IMR-90 (cell line): Measurements from ENCODE around the gene ANKRD35. TPM values are rescaled to one million over a fixed set of nuclear protein-coding genes. Genes with fewer than 3 reads are reported as not detected.

ENCODE experiments used
- ATAC-seq: fragments of 200-7000 bp; cut with Tn5 transposase; 2 replicates; pipeline ENCODE4 v1.9.1; 2020; ENCODE audit warnings: low read depth, mild to moderate bottlenecking, moderate library complexity
- BruUV-seq: library from RNA; stranded (reverse); fragments of 400-500 nt; replicated peaks from 2 replicates; lab custom pipeline; 2021; lab: Mats Ljungman, UMichigan
- CTCF ChIA-PET: fragments of 300-600 bp; formaldehyde crosslinking; extraction: SDS; loops from one replicate; lab custom pipeline; 2021; ENCODE audit warnings: antibody characterized with exemption; lab: Yijun Ruan, JAX
- POLR2A ChIA-PET: fragments of 300-600 bp; sonication (Branson Sonifier 250); formaldehyde crosslinking; loops from one replicate; lab custom pipeline; 2022; ENCODE audit warnings: antibody characterized with exemption; ENCODE audit not compliant: unreplicated experiment; lab: Charles Lee
- DNase-seq: peaks from one replicate; pipeline ENCODE4 v3.0.0; 2013
- H2AFZ ChIP-seq: replicated peaks from 2 replicates; pipeline ENCODE3; 2013; ENCODE audit warnings: low read length, mild to moderate bottlenecking; ENCODE audit not compliant: poor library complexity
- H2AK5ac ChIP-seq: 2 replicates; pipeline ENCODE4 v1.6.1; 2013; ENCODE audit warnings: low read depth, low read length, inconsistent platforms
- H2AK9ac ChIP-seq: replicated peaks from 2 replicates; pipeline ENCODE3; 2013; ENCODE audit warnings: mild to moderate bottlenecking, low read depth, low read length, moderate library complexity; ENCODE audit not compliant: poor library complexity
- H2BK120ac ChIP-seq: 2 replicates; pipeline ENCODE4 v1.6.1; 2013; ENCODE audit warnings: low read depth, low read length, inconsistent platforms
- H2BK15ac ChIP-seq: 3 replicates; pipeline ENCODE4 v1.6.1; 2013; ENCODE audit warnings: low read depth, low read length, inconsistent platforms
- H2BK20ac ChIP-seq: 2 replicates; pipeline ENCODE4 v1.6.1; 2013; ENCODE audit warnings: low read depth, mild to moderate bottlenecking, inconsistent platforms, low read length, moderate library complexity
- H2BK5ac ChIP-seq: 2 replicates; pipeline ENCODE4 v1.6.1; 2013; ENCODE audit warnings: mild to moderate bottlenecking, low read depth, low read length, inconsistent platforms; ENCODE audit not compliant: poor library complexity, severe bottlenecking
- H3K14ac ChIP-seq: replicated peaks from 2 replicates; pipeline ENCODE4 v1.6.1; 2013; ENCODE audit warnings: low read depth, low read length, inconsistent platforms
- H3K18ac ChIP-seq: 2 replicates; pipeline ENCODE4 v1.6.1; 2013; ENCODE audit warnings: low read depth, low read length, control low read depth
- H3K23ac ChIP-seq: 2 replicates; pipeline ENCODE4 v1.6.1; 2013; ENCODE audit warnings: low read depth, low read length, inconsistent platforms
- H3K27ac ChIP-seq: 2 replicates; pipeline ENCODE4 v1.5.1; 2013; ENCODE audit warnings: mild to moderate bottlenecking, control low read depth, low read length; ENCODE audit not compliant: insufficient read depth
- H3K27me3 ChIP-seq: 2 replicates; pipeline ENCODE4 v1.6.1; 2013; ENCODE audit warnings: low read length; ENCODE audit not compliant: control insufficient read depth, insufficient read depth
- H3K36me3 ChIP-seq: 2 replicates; pipeline ENCODE4 v1.6.1; 2013; ENCODE audit warnings: low read length, mixed read lengths; ENCODE audit not compliant: control insufficient read depth, insufficient read depth
- H3K4ac ChIP-seq: 2 replicates; pipeline ENCODE4 v1.6.1; 2013; ENCODE audit warnings: low read depth, low read length, inconsistent platforms
- H3K4me1 ChIP-seq: 2 replicates; pipeline ENCODE4 v1.6.1; 2013; ENCODE audit warnings: low read length, mixed read lengths; ENCODE audit not compliant: control insufficient read depth, insufficient read depth
- H3K4me2 ChIP-seq: 2 replicates; pipeline ENCODE4 v1.6.1; 2013; ENCODE audit warnings: low read depth, mild to moderate bottlenecking, control low read depth, low read length, moderate library complexity
- H3K4me3 ChIP-seq: 2 replicates; pipeline ENCODE4 v1.5.1; 2013; ENCODE audit warnings: low read depth, mild to moderate bottlenecking, control low read depth, low read length, moderate library complexity; ENCODE audit not compliant: insufficient read depth
- H3K56ac ChIP-seq: 2 replicates; pipeline ENCODE4 v1.6.1; 2013; ENCODE audit warnings: low read length, inconsistent platforms; ENCODE audit not compliant: insufficient read depth; ENCODE audit errors: extremely low read depth
- H3K79me1 ChIP-seq, 2 experiments: 2 replicates each; pipeline ENCODE4 v1.6.1; 2013; ENCODE audit warnings: low read length in 2 of 2, inconsistent platforms in 1 of 2, low read depth in 1 of 2
- H3K9ac ChIP-seq: 2 replicates; pipeline ENCODE4 v1.6.1; 2013; ENCODE audit warnings: low read depth, low read length, control low read depth
- H3K9me1 ChIP-seq: 2 replicates; pipeline ENCODE4 v1.6.1; 2013; ENCODE audit warnings: low read length, inconsistent platforms; ENCODE audit not compliant: insufficient read depth
- H3K9me3 ChIP-seq: 2 replicates; pipeline ENCODE4 v1.6.1; 2013; ENCODE audit warnings: low read length; ENCODE audit not compliant: control insufficient read depth, insufficient read depth
- H4K20me1 ChIP-seq: 2 replicates; pipeline ENCODE4 v1.6.1; 2013; ENCODE audit warnings: low read length, inconsistent platforms; ENCODE audit not compliant: insufficient read depth
- H4K5ac ChIP-seq: 2 replicates; pipeline ENCODE4 v1.6.1; 2013; ENCODE audit warnings: mild to moderate bottlenecking, low read depth, low read length, control low read depth
- H4K8ac ChIP-seq, 2 experiments: 2 replicates each; pipeline ENCODE4 v1.6.1; 2013; ENCODE audit warnings: low read depth in 2 of 2, low read length in 2 of 2, control low read depth in 1 of 2, inconsistent platforms in 1 of 2
- H4K91ac ChIP-seq: 2 replicates; pipeline ENCODE4 v1.6.1; 2013; ENCODE audit warnings: low read depth, low read length, inconsistent platforms; ENCODE audit not compliant: insufficient read depth
- BHLHE40 ChIP-seq: fragments of 150-350 bp; IDR thresholded peaks from 2 replicates; pipeline ENCODE4 v1.6.1; 2016; ENCODE audit warnings: mild to moderate bottlenecking, low read depth, low read length
- CEBPB ChIP-seq: IDR thresholded peaks from 2 replicates; pipeline ENCODE4 v1.6.1; 2012; ENCODE audit warnings: low read depth, low read length, improper control_type of control experiment
- CHD1 ChIP-seq: IDR thresholded peaks from 2 replicates; pipeline ENCODE4 v1.6.1; 2012; ENCODE audit warnings: low read depth, low read length, improper control_type of control experiment
- CTCF ChIP-seq: conservative IDR thresholded peaks from 2 replicates; pipeline ENCODE4 v1.5.1; 2012; ENCODE audit warnings: mild to moderate bottlenecking, low read depth, low read length, improper control_type of control experiment
- FOS ChIP-seq: fragments of 150-350 bp; IDR thresholded peaks from 2 replicates; pipeline ENCODE4 v1.6.1; 2016; ENCODE audit warnings: low read depth, low read length
- MAFK ChIP-seq: IDR thresholded peaks from 2 replicates; pipeline ENCODE4 v1.6.1; 2012; ENCODE audit warnings: low read depth, low read length, improper control_type of control experiment
- MXI1 ChIP-seq: IDR thresholded peaks from 2 replicates; pipeline ENCODE4 v1.6.1; 2012; ENCODE audit warnings: low read depth, mild to moderate bottlenecking, low read length, moderate library complexity, borderline replicate concordance
- POLR2A ChIP-seq: IDR thresholded peaks from 2 replicates; pipeline ENCODE4 v1.6.1; 2012; ENCODE audit warnings: mild to moderate bottlenecking, low read depth, low read length
- RAD21 ChIP-seq: IDR thresholded peaks from 2 replicates; pipeline ENCODE4 v1.6.1; 2012; ENCODE audit warnings: low read length, improper control_type of control experiment
- RFX5 ChIP-seq: IDR thresholded peaks from 2 replicates; pipeline ENCODE4 v1.8.0; 2012; ENCODE audit warnings: low read depth, mild to moderate bottlenecking, low read length, moderate library complexity
- SMC3 ChIP-seq: fragments of 150-350 bp; IDR thresholded peaks from 2 replicates; pipeline ENCODE4 v1.6.1; 2016; ENCODE audit warnings: low read depth, mild to moderate bottlenecking, antibody characterized with exemption, low read length, moderate library complexity
- WGBS, 2 experiments: methylation state at CpG; one replicate each; pipeline versions ENCODE4 v1.1.5 to v1.1.7; 2013; ENCODE audit warnings: missing lambda C conversion rate in 2 of 2; ENCODE audit not compliant: insufficient read length in 1 of 2; ENCODE audit errors: extremely low coverage in 2 of 2; 5-methylcytosine and 5-hydroxymethylcytosine counted together
- dilution Hi-C: fragments of 300-500 bp; cut with HindIII; formaldehyde crosslinking; loops from one replicate; pipeline ENCODE4 v1.14.3; 2018; ENCODE audit warnings: low sequenced_read_pairs; ENCODE audit not compliant: unreplicated experiment
- in situ Hi-C: fragments of 300-500 bp; cut with MboI; formaldehyde crosslinking; loops from 3 replicates; pipeline ENCODE4 v1.14.3; 2019; ENCODE audit warnings: low sequenced_read_pairs, inconsistent platforms, mixed read lengths
- intact Hi-C: fragments of 100-400 bp; cut with micrococcal nuclease; formaldehyde crosslinking; loops from 2 replicates; pipeline ENCODE4 v1.10.0; 2022
- polyA plus RNA-seq, 3 experiments: library from polyadenylated mRNA; depleted of rRNA; stranded (reverse); fragments of >200 nt; gene quantifications; 2 replicates each; pipeline ENCODE4 v1.2.3, GENCODE V29; 2012; ENCODE audit warnings: low replicate concordance in 1 of 3
- total RNA-seq: library from RNA; depleted of rRNA; stranded (reverse); fragments of >200 nt; gene quantifications from 2 replicates; pipeline ENCODE4 v1.2.3, GENCODE V29; 2012

Gene ANKRD35
- total and polyA plus RNA-seq, 2 of the 4 experiments (the other 2 are of a cell fraction): 0.90 to 2.4 TPM

GRCh38 chr1:145877923-145878486 lies 7.7 kb downstream of the ANKRD35 start:
- TF ChIP-seq POLR2A (no peak), MAFK (no peak), SMC3 (no peak), RFX5 (no peak), CTCF (no peak), MXI1 (no peak), CHD1 (no peak), BHLHE40 (no peak), CEBPB (no peak), FOS (no peak), RAD21 (no peak)
- H4K91ac ChIP-seq: no peak overlapping the region
- peaks cover 4% of the 10 kb centered on the region; the same call in 1 of the 2 replicates for H3K27me3 ChIP-seq
- dilution Hi-C loops: no loop called here
- H4K5ac ChIP-seq: no peak overlapping the region
- in situ Hi-C loops: no loop called here
- H2AK5ac ChIP-seq: no peak overlapping the region
- no peak overlapping the region for H3K9ac ChIP-seq
- peak overlapping the region; percentile 71 for H2AFZ ChIP-seq
- no peak overlapping the region for H3K4me3 ChIP-seq
- H3K18ac ChIP-seq: no peak overlapping the region
- H2BK20ac ChIP-seq: no peak overlapping the region
- no peaks in the 10 kb centered on the region for H3K9me1 ChIP-seq
- H3K56ac ChIP-seq: no peak overlapping the region
- BruUV-seq: no TSS peak
- H3K4me2 ChIP-seq: no peak overlapping the region
- no peak overlapping the region for H3K27ac ChIP-seq
- H4K8ac ChIP-seq: no peak overlapping the region
- H4K20me1 ChIP-seq: no peaks in the 10 kb centered on the region
- no peak overlapping the region for H2BK120ac ChIP-seq
- no peak for DNase-seq
- no peaks in the 10 kb centered on the region for H3K36me3 ChIP-seq
- no peak overlapping the region for H3K14ac ChIP-seq
- H2BK15ac ChIP-seq: no peak overlapping the region
- H3K9me3 ChIP-seq: no peaks in the 10 kb centered on the region
- no peak overlapping the region; the same call in 1 of the 2 replicates for H3K4ac ChIP-seq
- no peak overlapping the region for H2AK9ac ChIP-seq
- H3K23ac ChIP-seq: no peak overlapping the region
- H2BK5ac ChIP-seq: no peak overlapping the region
- H3K79me1 ChIP-seq: no peaks in the 10 kb centered on the region
- ATAC-seq: peak; percentile 29
- ChIA-PET POLR2A (no interaction called here), CTCF (interaction anchor here (1.5 kb wide), 1 partner anchor 14 kb away, joined by 6 read pairs; no protein-coding TSS in a partner anchor)
- H3K4me1 ChIP-seq: peaks cover 1% of the 10 kb centered on the region; the same call in 1 of the 2 replicates
- intact Hi-C loops: no loop called here
- 58% methylated on average over 3 of the region's 7 CpGs; no CpG with 5 or more reads in 1 of the 2 experiments for WGBS, 2 experiments
